Urinary bladder (tissue), 4 donors: ENCODE data around the gene SLC6A3. TPM values are rescaled to one million over a fixed set of nuclear protein-coding genes. Genes with fewer than 3 reads are reported as not detected.

Experiments
- DNase-seq: peaks from one replicate; pipeline ENCODE4 v3.0.0-alpha.2; 2015; ENCODE audit errors: extremely low spot score
- H3K27ac ChIP-seq: one replicate; pipeline ENCODE4 v1.5.1; 2013; ENCODE audit warnings: low read depth, mild to moderate bottlenecking, moderate library complexity
- H3K36me3 ChIP-seq: one replicate; pipeline ENCODE4 v1.6.1; 2013; ENCODE audit warnings: mild to moderate bottlenecking, moderate library complexity; ENCODE audit not compliant: insufficient read depth
- H3K4me1 ChIP-seq: one replicate; pipeline ENCODE4 v1.6.1; 2013; ENCODE audit warnings: mild to moderate bottlenecking, moderate library complexity; ENCODE audit not compliant: insufficient read depth
- H3K4me3 ChIP-seq: one replicate; pipeline ENCODE4 v1.5.1; 2013; ENCODE audit warnings: low read depth, low read length
- WGBS: extraction: QIAGEN DNeasy Blood & Tissue Kit; methylation state at CpG from one replicate; pipeline ENCODE4 v1.1.7; 2013; 5-methylcytosine and 5-hydroxymethylcytosine counted together
- polyA plus RNA-seq: library from polyadenylated mRNA; stranded (reverse); fragments of 200-250 nt; gene quantifications from one replicate; pipeline ENCODE4 v1.2.3, GENCODE V29; 2013
- total RNA-seq: library from RNA; depleted of rRNA; stranded (reverse); fragments of >200 nt; gene quantifications from one replicate; pipeline ENCODE4 v1.2.3, GENCODE V29; 2014
- donor health status: healthy with polysubstance abuse.
- donor health status: healthy.

Gene SLC6A3
- total and polyA plus RNA-seq, 2 donors, result 0.77 TPM; not detected in 1

GRCh38 chr5:1473746-1474145 lies 28.5 kb upstream of the SLC6A3 start:
- WGBS, result 93% methylated on average over 12 of the region's 12 CpGs
- Histone ChIP-seq H3K4me1 (no peaks in the 10 kb centered on the region), H3K27ac (no peak overlapping the region), H3K36me3 (no peaks in the 10 kb centered on the region), H3K4me3 (no peak overlapping the region)
- no peak for DNase-seq

DNA sequence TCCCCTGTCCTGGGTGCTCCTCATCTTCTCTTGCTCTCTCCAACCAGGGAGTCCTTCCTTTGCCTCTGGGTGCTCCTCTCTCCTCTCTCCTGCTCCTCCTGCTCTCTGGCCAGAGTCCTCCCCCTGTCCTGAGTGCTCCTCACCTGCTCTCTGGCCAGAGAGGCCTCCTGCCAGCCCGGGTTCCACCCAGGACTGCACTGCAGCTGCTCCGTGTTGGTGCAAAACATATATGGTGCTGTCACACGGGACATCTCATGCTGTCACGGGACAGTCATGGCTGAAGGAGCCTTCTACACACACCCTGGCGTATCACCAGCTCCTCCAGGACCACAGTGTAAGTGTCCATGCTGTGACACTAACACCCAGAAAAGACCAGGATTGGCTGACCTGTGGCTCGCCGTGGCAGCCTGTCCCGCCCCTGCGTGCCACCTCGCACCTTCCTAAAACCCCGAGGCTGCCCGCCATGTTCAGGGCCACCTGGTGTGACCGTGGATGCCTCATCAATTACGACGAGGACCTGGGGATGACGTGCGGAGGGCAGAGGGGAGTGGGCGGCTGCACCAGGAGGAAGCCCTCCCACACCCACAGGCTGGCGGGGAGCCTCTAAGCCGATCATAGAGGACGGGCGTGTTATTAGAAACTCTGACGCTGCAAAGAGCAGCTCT lies 27.9 kb upstream of the SLC6A3 start:
- no peak for DNase-seq
- Histone ChIP-seq H3K4me3 (no peak overlapping the region), H3K4me1 (no peaks in the 10 kb centered on the region), H3K27ac (no peak overlapping the region), H3K36me3 (no peaks in the 10 kb centered on the region)
- 92% methylated on average over 23 of the region's 23 CpGs for WGBS

DNA sequence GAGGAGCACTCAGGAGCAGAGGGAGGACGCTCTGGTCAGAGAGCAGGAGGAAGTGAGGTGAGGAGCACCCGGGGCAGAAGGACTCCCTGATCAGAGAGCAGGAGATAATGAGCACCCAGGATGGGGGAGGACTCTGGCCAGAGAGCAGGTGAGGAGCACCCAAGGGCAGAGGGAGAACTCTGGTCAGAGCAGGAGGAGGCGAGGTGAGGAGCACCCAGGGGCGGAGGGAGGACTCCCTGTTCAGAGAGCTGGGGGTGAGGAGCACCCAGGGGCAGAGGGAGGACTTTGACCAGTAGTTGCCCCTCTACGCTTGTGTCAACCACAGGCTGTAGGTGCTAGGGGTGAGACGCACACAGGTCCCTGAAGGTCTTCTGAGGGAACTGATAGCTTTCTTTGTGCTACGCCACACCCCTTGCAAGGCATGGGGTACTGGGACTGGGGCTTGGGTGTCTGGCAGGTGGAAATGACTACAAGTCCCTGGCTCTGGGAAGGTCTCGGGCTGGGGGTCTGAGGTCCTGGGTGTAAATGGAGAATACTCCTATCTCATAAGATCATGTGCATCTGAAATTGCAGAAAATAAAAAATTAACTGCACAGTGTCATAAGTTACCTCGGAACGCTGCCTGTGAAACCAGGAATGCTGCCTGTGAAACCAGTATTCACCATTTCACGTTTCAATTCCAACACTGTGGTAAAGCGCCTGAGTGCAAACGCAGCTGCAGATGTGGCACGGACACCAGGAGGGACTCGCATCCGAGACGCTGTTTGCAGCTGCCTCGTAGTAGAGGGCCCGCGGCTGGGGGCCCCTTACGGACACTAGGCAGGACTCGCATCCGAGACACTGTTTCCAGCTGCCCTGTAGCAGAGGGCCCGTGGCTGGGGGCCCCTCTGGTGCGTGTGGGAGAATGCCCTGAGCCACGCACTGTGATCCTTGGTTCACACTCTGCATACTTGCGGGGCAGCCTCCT lies 27.0 kb upstream of the SLC6A3 start:
- Histone ChIP-seq H3K27ac (no peak overlapping the region), H3K4me1 (no peaks in the 10 kb centered on the region), H3K4me3 (no peak overlapping the region), H3K36me3 (no peaks in the 10 kb centered on the region)
- WGBS, result 94% methylated on average over 27 of the region's 27 CpGs
- no peak for DNase-seq

DNA sequence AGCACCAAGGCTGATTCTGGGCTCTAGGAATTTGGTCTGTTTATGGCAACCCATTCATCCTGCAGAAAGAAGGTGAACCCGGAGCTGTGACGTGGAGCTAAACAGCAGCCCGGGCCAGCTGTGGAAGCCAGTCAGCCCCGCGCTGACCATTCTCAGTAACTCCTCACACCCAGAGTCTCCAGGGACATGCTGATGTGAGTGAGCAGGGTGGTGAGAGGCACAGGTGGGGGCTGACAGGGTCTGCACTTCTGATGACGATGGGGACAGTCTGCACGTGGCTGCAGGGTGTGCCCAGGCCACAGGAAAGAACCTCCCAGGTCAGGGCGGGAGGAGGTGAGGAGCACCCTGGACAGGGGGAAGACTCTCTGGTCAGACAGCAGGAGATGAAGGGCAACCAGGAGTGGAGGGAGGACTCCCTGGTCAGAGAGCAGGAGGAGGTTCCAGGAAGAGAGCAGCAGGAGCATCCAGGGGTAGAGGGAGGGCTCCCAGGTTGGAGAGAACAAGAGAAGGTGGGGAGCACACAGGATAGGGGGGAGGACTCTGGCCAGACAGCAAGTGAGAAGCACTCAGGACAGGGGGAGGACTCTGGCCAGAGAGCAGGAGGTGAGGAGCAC lies 26.1 kb upstream of the SLC6A3 start:
- DNase-seq, result no peak
- WGBS, result 89% methylated on average over 8 of the region's 8 CpGs
- Histone ChIP-seq H3K4me1 (no peaks in the 10 kb centered on the region), H3K36me3 (no peaks in the 10 kb centered on the region), H3K4me3 (no peak overlapping the region), H3K27ac (no peak overlapping the region)

GRCh38 chr5:1470762-1471211 lies 25.5 kb upstream of the SLC6A3 start:
- WGBS, result 84% methylated on average over 18 of the region's 18 CpGs
- no peak overlapping the region for H3K27ac ChIP-seq
- no peak overlapping the region for H3K4me3 ChIP-seq
- DNase-seq, result no peak
- no peaks in the 10 kb centered on the region for H3K36me3 ChIP-seq
- no peaks in the 10 kb centered on the region for H3K4me1 ChIP-seq

GRCh38 chr5:1468629-1469527 lies 23.6 kb upstream of the SLC6A3 start:
- no peaks in the 10 kb centered on the region for H3K36me3 ChIP-seq
- no peak for DNase-seq
- H3K4me1 ChIP-seq, result no peaks in the 10 kb centered on the region
- H3K27ac ChIP-seq, result no peak overlapping the region
- H3K4me3 ChIP-seq, result no peak overlapping the region
- WGBS, result 93% methylated on average over 28 of the region's 28 CpGs

DNA sequence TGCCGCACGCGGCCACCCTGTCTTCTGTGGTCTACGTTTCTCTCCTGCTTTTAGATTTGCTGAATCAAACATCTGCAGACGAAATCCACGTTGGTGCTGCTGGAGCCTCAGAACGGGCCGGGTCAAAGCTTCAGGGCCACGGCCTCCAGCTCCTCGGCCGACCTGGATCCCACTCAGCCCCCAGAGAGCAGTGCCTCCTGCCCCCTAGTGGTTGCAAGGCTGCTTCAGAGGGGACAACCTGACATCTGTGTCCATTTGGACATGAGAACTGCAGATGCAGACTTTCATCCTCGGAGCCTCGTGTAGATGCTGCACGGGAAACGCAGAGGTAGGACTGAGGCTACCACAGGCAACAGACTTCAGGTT lies 23.0 kb upstream of the SLC6A3 start:
- no peak overlapping the region for H3K4me3 ChIP-seq
- 68% methylated on average over 15 of the region's 15 CpGs for WGBS
- no peak for DNase-seq
- H3K27ac ChIP-seq, result no peak overlapping the region
- no peaks in the 10 kb centered on the region for H3K4me1 ChIP-seq
- H3K36me3 ChIP-seq, result no peaks in the 10 kb centered on the region

DNA sequence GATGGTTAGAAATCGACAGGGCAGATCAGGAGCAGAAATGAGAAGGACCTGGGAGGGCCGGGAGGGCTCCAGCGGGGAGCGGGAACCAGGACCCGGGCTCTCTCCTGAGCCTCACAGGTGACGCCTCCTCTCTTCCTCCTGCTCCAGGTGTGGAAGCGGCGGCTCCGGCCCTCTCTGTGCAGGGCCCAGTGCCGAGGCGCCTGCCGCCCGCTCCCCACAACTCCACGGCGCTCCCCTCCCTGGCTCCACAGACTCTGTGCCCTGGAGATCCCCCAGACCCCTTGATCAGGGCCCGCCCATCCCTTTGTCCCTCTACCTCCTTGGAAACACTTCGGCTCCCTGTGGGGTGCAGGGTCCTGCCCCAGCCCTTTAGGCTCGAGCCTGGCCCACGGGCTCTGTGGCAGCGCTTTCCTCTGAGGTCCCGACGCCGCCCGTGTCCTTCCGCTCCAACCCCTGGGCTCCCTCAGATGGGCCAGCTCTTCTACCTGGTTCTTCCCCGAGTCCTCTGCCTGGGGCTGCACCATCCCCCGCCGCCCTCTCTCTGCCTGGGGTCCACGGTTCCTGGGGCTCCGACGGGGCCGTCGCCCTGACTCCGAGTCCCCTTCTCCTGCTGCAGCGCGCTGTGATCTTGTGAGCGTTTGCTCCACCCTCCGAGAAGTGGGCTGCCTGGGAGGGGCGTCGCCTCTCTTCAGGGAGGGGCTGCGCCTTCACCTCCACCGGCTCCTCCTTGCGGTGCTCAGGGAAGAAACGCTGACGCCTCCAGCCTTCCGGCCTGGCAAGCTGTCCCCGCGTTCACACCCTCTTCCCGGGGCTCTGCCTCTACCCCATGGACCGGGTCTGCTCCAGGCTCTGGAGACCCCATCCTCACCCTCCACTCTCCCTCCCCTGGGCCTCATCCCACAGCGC lies 22.4 kb upstream of the SLC6A3 start:
- no peak overlapping the region for H3K27ac ChIP-seq
- H3K4me3 ChIP-seq, result no peak overlapping the region
- DNase-seq, result no peak
- WGBS, result 93% methylated on average over 51 of the region's 51 CpGs
- H3K4me1 ChIP-seq, result no peaks in the 10 kb centered on the region
- H3K36me3 ChIP-seq, result no peaks in the 10 kb centered on the region

DNA sequence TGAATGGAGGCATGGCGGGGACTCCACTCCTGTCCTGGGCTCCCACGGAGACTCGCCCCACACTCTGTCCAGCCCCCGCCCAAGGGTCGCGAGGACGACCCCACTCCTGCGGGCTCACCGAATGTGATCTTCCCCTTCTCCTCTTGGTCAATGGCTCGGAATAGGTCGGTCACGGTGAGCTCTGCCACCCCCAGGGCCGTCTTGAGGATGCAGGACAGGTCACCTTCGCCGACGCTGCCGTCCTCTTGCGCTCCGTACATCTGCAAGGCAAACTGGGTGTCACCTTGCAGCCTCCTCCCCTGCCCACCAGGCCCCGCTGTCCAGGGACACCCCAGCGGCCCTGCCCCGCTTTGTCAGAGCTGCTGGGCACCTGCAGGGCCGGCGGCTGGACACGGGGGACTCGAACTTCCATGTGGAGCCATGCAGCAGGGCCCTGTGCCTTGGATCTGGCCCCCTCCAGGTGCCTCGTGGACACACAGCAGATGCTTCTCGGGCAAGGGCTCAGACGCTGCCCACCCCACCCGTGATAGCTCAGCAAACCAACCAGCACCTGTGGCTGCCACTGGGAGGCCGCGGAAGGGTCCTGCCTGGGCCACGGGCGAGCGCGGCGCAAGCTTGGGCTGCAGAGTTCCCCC lies 21.5 kb upstream of the SLC6A3 start:
- H3K4me3 ChIP-seq, result no peak overlapping the region
- H3K4me1 ChIP-seq, result no peaks in the 10 kb centered on the region
- H3K36me3 ChIP-seq, result no peaks in the 10 kb centered on the region
- DNase-seq, result no peak
- WGBS, result 94% methylated on average over 37 of the region's 37 CpGs
- H3K27ac ChIP-seq, result no peak overlapping the region

GRCh38 chr5:1465966-1466471 lies 20.8 kb upstream of the SLC6A3 start:
- Histone ChIP-seq H3K36me3 (no peaks in the 10 kb centered on the region), H3K27ac (no peak overlapping the region), H3K4me1 (no peaks in the 10 kb centered on the region), H3K4me3 (no peak overlapping the region)
- WGBS, result 96% methylated on average over 30 of the region's 30 CpGs
- no peak for DNase-seq

GRCh38 chr5:1465117-1465516 lies 19.9 kb upstream of the SLC6A3 start:
- no peaks in the 10 kb centered on the region for H3K4me1 ChIP-seq
- no peak overlapping the region for H3K27ac ChIP-seq
- no peak overlapping the region for H3K4me3 ChIP-seq
- no peaks in the 10 kb centered on the region for H3K36me3 ChIP-seq
- WGBS, result 97% methylated on average over 22 of the region's 22 CpGs
- DNase-seq, result no peak

DNA sequence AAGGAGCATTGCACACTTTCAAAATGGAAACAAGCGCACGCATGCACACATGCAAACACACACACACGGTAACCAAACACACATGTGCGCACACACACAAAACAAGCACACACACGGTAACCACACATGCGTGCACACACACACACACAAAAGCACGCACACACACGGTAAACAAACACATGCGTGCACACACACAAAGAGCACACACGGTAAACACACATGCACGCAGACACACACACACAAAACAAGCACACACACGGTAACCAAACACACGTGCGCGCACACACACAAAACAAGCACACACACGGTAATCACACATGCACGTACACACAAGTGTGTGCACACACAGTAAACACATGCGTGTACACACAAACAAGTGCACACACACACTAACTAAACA lies 19.3 kb upstream of the SLC6A3 start:
- no peaks in the 10 kb centered on the region for H3K36me3 ChIP-seq

More for the DNA sequence above, 19.3 kb upstream of the SLC6A3 start:
- H3K27ac ChIP-seq, result no peak overlapping the region
- H3K4me3 ChIP-seq, result no peak overlapping the region
- H3K4me1 ChIP-seq, result no peaks in the 10 kb centered on the region
- WGBS, result 93% methylated on average over 18 of the region's 18 CpGs
- DNase-seq, result no peak
